Measurements from ENCODE around the gene SLITRK6.

DNA sequence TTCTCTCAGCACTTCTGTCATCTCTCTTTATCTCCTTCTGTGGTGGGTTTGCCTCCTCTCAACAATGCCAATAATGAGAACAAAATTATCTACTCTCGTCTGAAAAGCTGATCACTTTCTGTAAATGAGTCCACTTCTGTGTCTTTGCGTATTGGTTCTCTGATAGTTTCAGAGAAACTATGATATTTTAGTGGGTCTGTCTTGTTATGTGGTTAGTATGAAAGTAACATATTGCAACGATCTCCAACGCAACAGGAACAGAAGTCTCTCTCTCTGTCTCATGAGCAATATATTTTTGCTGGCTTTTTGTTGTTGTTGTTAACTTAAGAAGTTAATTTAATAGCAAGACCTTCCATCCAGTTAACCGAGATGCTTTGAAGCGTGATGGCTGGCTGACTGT lies 47.8 kb upstream of the SLITRK6 start:
- TF ChIP-seq, protein P1, sequence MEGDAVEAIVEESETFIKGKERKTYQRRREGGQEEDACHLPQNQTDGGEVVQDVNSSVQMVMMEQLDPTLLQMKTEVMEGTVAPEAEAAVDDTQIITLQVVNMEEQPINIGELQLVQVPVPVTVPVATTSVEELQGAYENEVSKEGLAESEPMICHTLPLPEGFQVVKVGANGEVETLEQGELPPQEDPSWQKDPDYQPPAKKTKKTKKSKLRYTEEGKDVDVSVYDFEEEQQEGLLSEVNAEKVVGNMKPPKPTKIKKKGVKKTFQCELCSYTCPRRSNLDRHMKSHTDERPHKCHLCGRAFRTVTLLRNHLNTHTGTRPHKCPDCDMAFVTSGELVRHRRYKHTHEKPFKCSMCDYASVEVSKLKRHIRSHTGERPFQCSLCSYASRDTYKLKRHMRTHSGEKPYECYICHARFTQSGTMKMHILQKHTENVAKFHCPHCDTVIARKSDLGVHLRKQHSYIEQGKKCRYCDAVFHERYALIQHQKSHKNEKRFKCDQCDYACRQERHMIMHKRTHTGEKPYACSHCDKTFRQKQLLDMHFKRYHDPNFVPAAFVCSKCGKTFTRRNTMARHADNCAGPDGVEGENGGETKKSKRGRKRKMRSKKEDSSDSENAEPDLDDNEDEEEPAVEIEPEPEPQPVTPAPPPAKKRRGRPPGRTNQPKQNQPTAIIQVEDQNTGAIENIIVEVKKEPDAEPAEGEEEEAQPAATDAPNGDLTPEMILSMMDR (IDR thresholded peaks at IDR 0.05; ENCODE audit: low read depth, low read length), result no peak
- TF ChIP-seq, protein P2, sequence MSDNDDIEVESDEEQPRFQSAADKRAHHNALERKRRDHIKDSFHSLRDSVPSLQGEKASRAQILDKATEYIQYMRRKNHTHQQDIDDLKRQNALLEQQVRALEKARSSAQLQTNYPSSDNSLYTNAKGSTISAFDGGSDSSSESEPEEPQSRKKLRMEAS (IDR thresholded peaks at IDR 0.05; ENCODE audit: low read depth, low read length), result no peak
- TF ChIP-seq POLR2A (IDR thresholded peaks at IDR 0.05; ENCODE audit: extremely low read depth, insufficient read length), result no peak

All from NB4 (cell line).